ENCODE results near the gene KIAA0319L. TPM values are rescaled to one million over a fixed set of nuclear protein-coding genes. Genes with fewer than 3 reads are reported as not detected.

The KIAA0319L gene
- total RNA-seq, 2 experiments from 2014 or later = 26.5 to 28.1 TPM

DNA sequence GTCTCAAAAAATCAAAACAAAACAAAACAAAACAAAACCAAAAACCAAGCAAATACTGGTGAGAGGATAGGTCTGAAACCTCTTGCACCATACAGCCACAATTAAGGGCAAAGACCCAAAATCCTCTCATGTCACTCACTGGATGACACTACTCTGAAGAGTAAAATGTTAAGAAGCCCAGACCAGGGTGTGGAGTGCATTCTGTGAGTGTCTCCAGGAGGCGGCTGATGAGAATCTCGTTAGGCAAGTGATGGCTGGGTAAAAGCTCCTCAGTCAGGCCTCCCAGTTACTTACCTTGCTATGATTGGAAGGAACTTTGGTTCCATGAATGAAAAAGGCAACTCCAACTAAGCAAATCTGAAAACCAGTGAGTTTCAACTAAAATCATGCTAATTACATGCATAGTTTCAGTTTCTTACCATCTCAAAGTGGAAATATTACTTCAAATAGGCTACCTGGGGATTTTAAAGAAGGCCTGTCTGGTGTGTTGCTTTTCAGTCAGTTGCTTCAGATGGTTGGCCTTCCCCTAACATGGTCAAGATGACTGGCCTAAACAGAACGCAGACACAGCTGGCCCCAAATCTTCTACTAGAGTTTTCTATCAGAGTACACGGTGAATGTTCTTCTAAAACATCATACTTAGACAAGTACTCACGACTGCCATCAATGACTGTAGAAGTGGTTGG, 95.1 kb downstream of the KIAA0319L start:
- H3K4me3 Mint-ChIP-seq = peak overlapping the region; percentile 20
- ChIA-PET CTCF (interaction anchor here (1.0 to 1.3 kb wide), 2 partner anchors 11 to 102 kb away, joined by 4 to 13 read pairs; no protein-coding TSS in a partner anchor), POLR2A (no interaction called here)
- peaks cover 50% of the 10 kb centered on the region for H3K36me3 Mint-ChIP-seq (ENCODE audit: low read depth)
- peak; percentile 84 for ATAC-seq
- peak; percentile 37 for DNase-seq
- intact Hi-C loops (cut with DNase I, micrococcal nuclease) = no loop called here
- peak overlapping the region; percentile 88 for H3K27ac Mint-ChIP-seq
- peaks cover 13% of the 10 kb centered on the region for H3K4me1 Mint-ChIP-seq
- H3K9me3 Mint-ChIP-seq (ENCODE audit: low read depth) = peaks cover 4% of the 10 kb centered on the region
- H3K27me3 Mint-ChIP-seq = no peaks in the 10 kb centered on the region

DNA sequence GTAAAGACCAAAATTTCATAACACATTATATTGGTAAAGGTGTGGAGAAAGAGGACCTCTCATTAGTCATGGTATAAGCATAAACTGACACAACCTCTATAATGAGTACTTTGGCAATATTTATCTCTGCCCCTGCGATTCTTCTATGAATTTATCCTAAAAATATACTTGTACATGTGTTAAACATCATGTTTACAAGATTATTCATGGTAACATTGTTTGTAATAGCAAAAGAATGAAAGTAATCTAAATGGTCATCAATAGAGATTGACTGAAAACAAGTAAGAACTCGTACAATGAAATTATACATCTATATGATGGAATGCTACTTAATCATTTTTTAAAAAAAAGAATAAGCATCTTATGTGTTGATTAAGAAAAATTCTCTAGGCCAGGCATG, 96.4 kb downstream of the KIAA0319L start:
- Mint-ChIP-seq H3K27ac (no peak overlapping the region), H3K9me3 (ENCODE audit: low read depth) (peaks cover 4% of the 10 kb centered on the region), H3K36me3 (ENCODE audit: low read depth) (peaks cover 48% of the 10 kb centered on the region), H3K4me3 (no peak overlapping the region), H3K27me3 (no peaks in the 10 kb centered on the region), H3K4me1 (peaks cover 13% of the 10 kb centered on the region)
- DNase-seq (no peak), ATAC-seq (no peak)
- ChIA-PET CTCF (interaction anchor here (1.9 kb wide), 1 partner anchor 10 kb away, joined by 12 read pairs; no protein-coding TSS in a partner anchor), POLR2A (no interaction called here)
- intact Hi-C loops (cut with DNase I, micrococcal nuclease) = no loop called here

DNA sequence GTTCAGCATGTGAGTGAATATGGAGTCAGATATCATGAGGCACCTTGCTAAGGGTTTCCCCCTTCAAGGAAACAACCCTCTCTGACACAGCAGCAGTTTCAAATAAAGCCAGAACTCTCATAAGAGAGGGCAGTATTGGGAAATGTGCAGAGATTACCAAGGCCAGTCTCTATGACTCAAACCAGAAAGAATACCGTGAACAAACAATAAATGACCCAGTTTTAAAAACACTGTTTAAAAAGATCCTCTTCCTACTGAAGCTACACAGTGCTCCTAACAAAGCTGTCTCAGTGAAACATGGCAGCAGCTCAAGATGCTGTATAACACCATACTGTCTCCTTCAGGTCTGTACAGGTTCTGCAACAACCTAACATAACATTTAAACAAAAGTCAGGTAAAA, 102.6 kb downstream of the KIAA0319L start:
- intact Hi-C loops (cut with DNase I, micrococcal nuclease) = loop anchor here in 1 of 2 experiments (5.0 kb wide), 3 partner anchors 53 to 318 kb away; partner anchors contain the start of gene C1orf216
- ChIA-PET CTCF (interaction anchor here (0.9 to 5.8 kb wide), 12 partner anchors 10 to 114 kb away, joined by 3 to 47 read pairs (median 4); partner anchors contain the start of genes KIAA0319L and NCDN), POLR2A (interaction anchor here (0.7 kb wide), 1 partner anchor 85 kb away, joined by 3 read pairs; no protein-coding TSS in a partner anchor)
- H3K27ac Mint-ChIP-seq = peak overlapping the region; percentile 57
- DNase-seq = no peak
- peaks cover 22% of the 10 kb centered on the region for H3K36me3 Mint-ChIP-seq (ENCODE audit: low read depth)
- no peak overlapping the region for H3K4me3 Mint-ChIP-seq
- H3K4me1 Mint-ChIP-seq = peaks cover 42% of the 10 kb centered on the region
- no peaks in the 10 kb centered on the region for H3K9me3 Mint-ChIP-seq (ENCODE audit: low read depth)
- H3K27me3 Mint-ChIP-seq = no peaks in the 10 kb centered on the region
- ATAC-seq = peak; percentile 86

DNA sequence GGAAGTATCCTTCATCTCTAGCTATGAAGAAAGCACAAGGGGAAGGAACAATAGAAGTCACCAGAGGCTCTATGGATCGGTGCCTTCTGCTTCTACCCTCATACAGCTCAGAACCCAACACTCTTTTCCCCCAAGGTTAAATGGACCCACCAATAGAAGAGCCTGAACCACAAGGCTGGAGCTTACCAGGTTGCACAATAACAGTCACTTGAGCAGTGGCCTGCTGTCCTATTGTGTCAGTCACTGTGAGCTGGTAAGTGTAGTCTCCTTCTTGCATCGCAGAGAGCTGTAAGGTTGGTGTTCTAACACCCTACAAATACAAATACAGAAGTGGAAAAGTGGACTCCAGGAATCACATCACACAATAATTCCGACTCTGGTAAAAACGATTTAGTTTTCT, 103.0 kb downstream of the KIAA0319L start:
- POLR2A ChIA-PET = interaction anchor here (0.7 kb wide), 1 partner anchor 85 kb away, joined by 3 read pairs; no protein-coding TSS in a partner anchor
- Mint-ChIP-seq H3K27ac (peak overlapping the region; percentile 57), H3K27me3 (no peaks in the 10 kb centered on the region), H3K9me3 (ENCODE audit: low read depth) (no peaks in the 10 kb centered on the region), H3K36me3 (ENCODE audit: low read depth) (peaks cover 24% of the 10 kb centered on the region), H3K4me1 (peaks cover 42% of the 10 kb centered on the region), H3K4me3 (no peak overlapping the region)
- ATAC-seq (peak; percentile 20), DNase-seq (no peak)
- CTCF ChIA-PET = interaction anchor here (1.0 to 5.8 kb wide), 9 partner anchors 11 to 113 kb away, joined by 3 to 47 read pairs (median 6); partner anchors contain the start of genes KIAA0319L and NCDN
- intact Hi-C loops (cut with DNase I, micrococcal nuclease) = loop anchor here in 1 of 2 experiments (5.0 kb wide), 3 partner anchors 53 to 318 kb away; partner anchors contain the start of gene C1orf216

DNA sequence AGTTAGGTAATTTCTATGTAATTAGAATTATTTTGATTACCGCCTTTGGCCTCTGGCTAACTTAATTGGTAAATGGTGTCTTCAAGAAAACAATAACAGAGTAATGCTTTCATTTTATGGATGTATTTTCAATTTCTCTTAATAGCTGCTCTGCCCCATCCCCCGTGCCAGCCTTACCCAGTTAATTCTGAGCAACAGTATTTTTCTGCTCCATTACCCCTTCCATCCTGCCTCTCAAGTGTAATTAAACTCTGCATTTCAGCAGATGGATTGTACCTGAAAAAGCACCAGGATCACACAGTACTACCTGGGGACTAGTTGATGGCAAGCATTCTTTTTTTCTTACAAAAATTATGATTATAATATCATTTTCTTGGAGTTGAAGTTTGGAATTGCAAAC, 104.2 kb downstream of the KIAA0319L start:
- ChIA-PET CTCF (interaction anchor here (0.8 to 5.8 kb wide), 24 partner anchors 9 to 597 kb away, joined by 3 to 118 read pairs (median 14); partner anchors contain the start of genes CLSPN, KIAA0319L, NCDN and TFAP2E), POLR2A (no interaction called here)
- H3K27ac Mint-ChIP-seq = no peak overlapping the region
- no peak overlapping the region for H3K4me3 Mint-ChIP-seq
- H3K9me3 Mint-ChIP-seq (ENCODE audit: low read depth) = no peaks in the 10 kb centered on the region
- peaks cover 26% of the 10 kb centered on the region for H3K36me3 Mint-ChIP-seq (ENCODE audit: low read depth)
- no peak for ATAC-seq
- H3K4me1 Mint-ChIP-seq = peaks cover 42% of the 10 kb centered on the region
- no peak for DNase-seq
- intact Hi-C loops (cut with DNase I, micrococcal nuclease) = loop anchor here in 1 of 2 experiments (5.0 kb wide), 3 partner anchors 54 to 319 kb away; partner anchors contain the start of gene C1orf216
- H3K27me3 Mint-ChIP-seq = no peaks in the 10 kb centered on the region

DNA sequence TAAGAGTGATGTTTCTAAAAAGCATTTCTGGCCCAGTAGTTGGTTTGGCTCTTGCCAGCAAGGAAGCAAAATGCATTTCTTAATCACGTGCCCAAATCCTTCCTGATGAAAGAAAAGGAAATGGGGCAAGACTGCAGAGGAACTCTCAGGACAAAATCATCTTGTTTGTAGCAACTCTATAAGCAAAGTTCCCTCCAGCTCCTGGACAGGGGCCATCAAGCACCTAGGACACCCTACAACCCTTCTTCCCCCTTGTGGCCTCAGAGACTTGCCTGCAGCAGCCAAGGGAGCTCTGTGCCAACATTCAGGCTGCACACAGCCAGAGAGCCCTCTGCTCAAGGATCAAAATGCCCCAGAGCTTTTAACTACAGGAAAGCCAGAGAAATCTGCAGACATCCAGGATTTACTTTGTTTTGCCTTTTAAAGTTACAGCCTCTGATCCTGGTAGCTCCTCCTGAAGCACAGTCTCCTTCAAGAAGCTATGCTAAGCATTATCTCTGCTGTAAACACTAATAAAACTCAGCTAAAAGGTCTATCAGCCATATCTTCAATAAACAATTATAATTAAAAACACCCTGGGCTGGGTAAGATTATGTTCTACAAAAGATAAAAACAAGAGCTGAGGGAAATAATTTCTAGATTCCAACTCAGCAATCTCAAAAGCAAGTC, 105.0 kb downstream of the KIAA0319L start:
- H3K4me3 Mint-ChIP-seq = no peak overlapping the region
- POLR2A ChIA-PET = interaction anchor here (0.7 to 1.1 kb wide), 2 partner anchors 105 to 318 kb away, joined by 3 read pairs; partner anchors contain the start of gene KIAA0319L
- peaks cover 41% of the 10 kb centered on the region for H3K4me1 Mint-ChIP-seq
- H3K27me3 Mint-ChIP-seq = no peaks in the 10 kb centered on the region
- ATAC-seq (no peak), DNase-seq (no peak)
- H3K36me3 Mint-ChIP-seq (ENCODE audit: low read depth) = peaks cover 28% of the 10 kb centered on the region
- H3K27ac Mint-ChIP-seq = peak overlapping the region; percentile 38
- H3K9me3 Mint-ChIP-seq (ENCODE audit: low read depth) = no peaks in the 10 kb centered on the region
- CTCF ChIA-PET = interaction anchor here (0.6 to 5.8 kb wide), 40 partner anchors 8 to 597 kb away, joined by 3 to 118 read pairs (median 11); partner anchors contain the start of genes CLSPN, KIAA0319L, NCDN and TFAP2E
- intact Hi-C loops (cut with DNase I, micrococcal nuclease) = loop anchor here in 1 of 2 experiments (5.0 kb wide), 3 partner anchors 55 to 320 kb away; partner anchors contain the start of gene C1orf216

DNA sequence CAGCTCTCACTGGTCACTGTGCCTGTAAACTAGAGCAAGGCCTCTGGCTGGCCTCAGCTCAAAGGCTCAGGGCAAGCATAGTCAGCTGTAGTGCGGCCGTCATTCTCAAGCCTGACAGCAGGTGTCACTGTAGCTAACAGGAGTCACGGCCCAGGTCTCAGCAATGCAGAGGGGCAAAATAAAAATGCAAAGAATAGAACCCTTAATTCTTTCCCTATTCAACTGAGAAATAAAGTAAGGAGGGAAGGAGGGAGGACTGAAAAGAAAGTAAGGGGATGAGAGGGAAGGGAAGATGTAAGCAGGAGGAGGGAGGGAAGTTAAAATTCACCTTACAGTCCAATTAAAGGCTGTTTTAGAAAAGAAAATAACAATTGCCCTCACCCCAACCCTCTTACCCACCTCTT, 106.1 kb downstream of the KIAA0319L start:
- H3K36me3 Mint-ChIP-seq (ENCODE audit: low read depth) = peaks cover 27% of the 10 kb centered on the region

DNA sequence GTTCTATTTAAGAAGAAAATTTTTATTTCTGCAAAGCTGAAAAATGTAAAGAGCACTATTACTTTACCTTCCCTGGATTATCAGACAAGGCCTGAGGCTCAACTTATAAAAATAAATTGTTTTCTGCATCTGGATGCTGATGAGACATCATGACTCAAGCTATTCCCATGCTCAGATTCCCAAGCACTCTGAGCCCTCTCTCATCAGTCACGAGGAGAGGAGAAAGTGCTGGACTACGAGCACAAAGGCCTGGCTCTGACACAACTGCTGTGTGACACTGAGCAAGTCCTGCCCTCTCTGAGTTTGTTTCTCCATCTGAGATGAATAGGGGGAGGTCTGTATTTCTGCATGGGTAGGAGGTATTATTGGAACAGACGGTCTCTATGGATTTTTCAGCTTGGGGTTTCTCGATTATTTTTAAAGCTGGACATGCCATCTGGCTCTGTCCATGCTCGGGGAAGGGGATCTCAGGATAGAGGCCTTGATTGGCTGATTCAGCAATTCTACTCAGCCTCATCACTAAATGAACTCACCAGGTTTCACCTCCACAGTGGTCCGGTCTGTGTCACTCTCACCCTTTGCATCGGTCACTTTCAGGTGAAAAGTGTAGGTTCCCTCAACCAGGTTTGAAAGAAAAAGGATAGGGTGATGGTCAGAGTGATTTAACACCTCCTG, 107.7 kb downstream of the KIAA0319L start:
- Mint-ChIP-seq H3K9me3 (ENCODE audit: low read depth) (no peaks in the 10 kb centered on the region), H3K4me1 (peaks cover 36% of the 10 kb centered on the region), H3K4me3 (no peak overlapping the region), H3K27me3 (no peaks in the 10 kb centered on the region), H3K27ac (no peak overlapping the region), H3K36me3 (ENCODE audit: low read depth) (peaks cover 20% of the 10 kb centered on the region)
- intact Hi-C loops (cut with DNase I, micrococcal nuclease) = loop anchor here (2.0 to 5.0 kb wide), 5 partner anchors 58 to 325 kb away; partner anchors contain the start of gene C1orf216 (in 2 of the 2)
- ATAC-seq = no peak
- POLR2A ChIA-PET = no interaction called here
- CTCF ChIA-PET = interaction anchor here (0.5 to 5.8 kb wide), 17 partner anchors 10 to 324 kb away, joined by 3 to 118 read pairs (median 10); partner anchors contain the start of genes CLSPN, KIAA0319L and NCDN
- DNase-seq = no peak

More for the DNA sequence above, 106.1 kb downstream of the KIAA0319L start:
- peak; percentile 89 for DNase-seq
- peaks cover 41% of the 10 kb centered on the region for H3K4me1 Mint-ChIP-seq
- peak; percentile 68 for ATAC-seq
- H3K4me3 Mint-ChIP-seq = no peak overlapping the region
- intact Hi-C loops (cut with DNase I, micrococcal nuclease) = loop anchor here (1.0 to 5.0 kb wide), 8 partner anchors 56 to 324 kb away; partner anchors contain the start of gene C1orf216 (in 2 of the 2)
- ChIA-PET POLR2A (interaction anchor here (0.6 to 1.1 kb wide), 5 partner anchors 29 to 319 kb away, joined by 3 to 4 read pairs (median 3); no protein-coding TSS in a partner anchor), CTCF (interaction anchor here (0.6 to 5.8 kb wide), 53 partner anchors 7 to 432 kb away, joined by 3 to 118 read pairs (median 6); partner anchors contain the start of genes AGO1, CLSPN, KIAA0319L and NCDN)
- no peaks in the 10 kb centered on the region for H3K27me3 Mint-ChIP-seq
- H3K9me3 Mint-ChIP-seq (ENCODE audit: low read depth) = no peaks in the 10 kb centered on the region
- peak overlapping the region; percentile 74 for H3K27ac Mint-ChIP-seq

DNA sequence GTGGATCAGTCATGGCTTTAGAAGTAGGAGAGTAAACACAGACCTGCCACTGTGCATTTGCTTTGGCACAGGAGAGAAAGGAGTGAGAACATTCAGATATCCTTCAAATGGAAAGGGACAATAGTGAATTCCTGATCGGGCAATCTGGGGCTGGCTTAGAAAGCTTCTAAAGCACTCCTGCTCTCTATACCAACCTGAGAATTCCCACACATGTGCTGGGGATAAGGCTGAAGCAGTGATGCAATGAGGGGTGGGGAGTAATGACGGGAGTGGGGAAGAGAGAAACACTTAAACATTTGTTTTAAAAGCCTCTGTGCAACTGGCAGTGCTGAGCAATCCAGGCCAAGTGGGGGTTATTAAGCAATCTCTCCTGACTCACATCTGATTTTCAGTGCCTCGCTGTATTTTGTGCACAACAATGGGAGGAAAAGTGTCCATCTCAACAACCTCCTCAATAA, 108.8 kb downstream of the KIAA0319L start:
- DNase-seq = no peak
- no peaks in the 10 kb centered on the region for H3K27me3 Mint-ChIP-seq
- peaks cover 35% of the 10 kb centered on the region for H3K4me1 Mint-ChIP-seq
- intact Hi-C loops (cut with DNase I, micrococcal nuclease) = no loop called here
- POLR2A ChIA-PET = no interaction called here
- no peak overlapping the region for H3K4me3 Mint-ChIP-seq
- no peaks in the 10 kb centered on the region for H3K9me3 Mint-ChIP-seq (ENCODE audit: low read depth)
- H3K27ac Mint-ChIP-seq = no peak overlapping the region
- peaks cover 20% of the 10 kb centered on the region for H3K36me3 Mint-ChIP-seq (ENCODE audit: low read depth)
- ATAC-seq = no peak
- CTCF ChIA-PET = interaction anchor here (0.6 to 1.6 kb wide), 4 partner anchors 40 to 204 kb away, joined by 3 to 5 read pairs (median 5); no protein-coding TSS in a partner anchor

DNA sequence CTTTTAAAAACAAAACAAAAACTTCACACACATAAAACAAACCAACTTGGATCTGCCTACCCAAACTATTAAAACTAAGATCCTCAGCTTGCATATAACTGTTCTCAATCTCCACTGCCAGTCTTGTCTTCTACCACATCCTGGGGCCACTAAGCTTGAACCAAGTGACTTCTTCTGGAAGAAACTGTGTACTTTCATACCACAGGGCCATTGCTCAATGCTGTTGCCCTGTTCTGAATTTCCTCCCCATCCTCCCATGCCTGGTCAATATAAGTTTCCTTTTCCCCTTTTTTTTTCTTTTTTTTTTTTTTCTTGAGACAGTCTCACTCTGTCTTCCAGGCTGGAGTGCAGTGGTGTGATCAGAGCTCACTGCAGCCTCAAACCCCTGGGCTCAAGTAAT, 109.9 kb downstream of the KIAA0319L start:
- intact Hi-C loops (cut with DNase I, micrococcal nuclease) = no loop called here

More for the DNA sequence above, 109.9 kb downstream of the KIAA0319L start:
- Mint-ChIP-seq H3K27me3 (no peaks in the 10 kb centered on the region), H3K4me3 (no peak overlapping the region), H3K4me1 (peaks cover 34% of the 10 kb centered on the region), H3K36me3 (ENCODE audit: low read depth) (peaks cover 27% of the 10 kb centered on the region), H3K27ac (peak overlapping the region; percentile 20), H3K9me3 (ENCODE audit: low read depth) (no peaks in the 10 kb centered on the region)
- POLR2A ChIA-PET = interaction anchor here (1.0 kb wide), 1 partner anchor 16 kb away, joined by 4 read pairs; no protein-coding TSS in a partner anchor
- DNase-seq (no peak), ATAC-seq (no peak)
- CTCF ChIA-PET = interaction anchor here (0.7 to 1.6 kb wide), 3 partner anchors 94 to 268 kb away, joined by 3 to 6 read pairs (median 5); no protein-coding TSS in a partner anchor
